GM12878 (cell line): ENCODE measurements around the gene CD14. TPM values are rescaled to one million over a fixed set of nuclear protein-coding genes. Genes with fewer than 3 reads are reported as not detected.
"Not testable (repeated sequence)": the region's sequence is repeated elsewhere in the genome, so short reads cannot be mapped to it uniquely, and the experiment has no call there.

ENCODE experiments used
- ATAC-seq: fragments of 200-7000 bp; cut with Tn5 transposase; 3 replicates; pipeline ENCODE4 v1.9.1; 2020; ENCODE audit warnings: mild to moderate bottlenecking, moderate library complexity
- BruUV-seq: library from RNA; stranded (reverse); fragments of 400-500 nt; replicated peaks from 2 replicates; lab custom pipeline; 2021; lab: Mats Ljungman, UMichigan
- CTCF ChIA-PET: fragments of 300-600 bp; sonication (Branson Sonifier 250); formaldehyde crosslinking; extraction: SDS; loops from one replicate; lab custom pipeline; 2021; ENCODE audit warnings: inconsistent platforms; lab: Yijun Ruan, JAX
- POLR2A ChIA-PET: fragments of 350-600 bp; formaldehyde crosslinking; extraction: SDS; loops from one replicate; lab custom pipeline; 2021; ENCODE audit warnings: inconsistent platforms; lab: Charles Lee
- RAD21 ChIA-PET: fragments of 300-600 bp; sonication (Branson Sonifier 250); formaldehyde crosslinking; loops from one replicate; lab custom pipeline; 2023; ENCODE audit warnings: antibody characterized with exemption; ENCODE audit not compliant: unreplicated experiment; lab: Charles Lee
- SMC1A ChIA-PET: fragments of 300-600 bp; sonication (Branson Sonifier 250); formaldehyde crosslinking; loops from one replicate; lab custom pipeline; 2023; ENCODE audit not compliant: unreplicated experiment, uncharacterized antibody; lab: Charles Lee
- DNase-seq: peaks from one replicate; pipeline ENCODE4 v3.0.0-alpha.2; 2011; ENCODE audit warnings: low read depth, low spot score
- FAIRE-seq: peaks from 3 replicates; lab custom pipeline; 2011; peaks lifted over from hg19 to GRCh38; lab: Jason Lieb, UNC
- H2AFZ ChIP-seq: 2 replicates; pipeline ENCODE4 v1.6.0; 2011; ENCODE audit warnings: low read depth, low read length, control low read depth; ENCODE audit not compliant: control insufficient read depth
- H3K27ac ChIP-seq: 2 replicates; pipeline ENCODE4 v1.5.1; 2011; ENCODE audit warnings: control low read depth; ENCODE audit not compliant: control insufficient read depth, insufficient read depth
- H3K27me3 ChIP-seq, 2 experiments: replicated peaks in 1 of 2; 2 replicates each; pipeline versions ENCODE4 v1.6.0 to v1.6.1; 2011; ENCODE audit warnings: low read length in 1 of 2; ENCODE audit not compliant: control insufficient read depth in 2 of 2, insufficient read depth in 2 of 2
- H3K36me3 ChIP-seq, 2 experiments: 2 replicates each; pipeline ENCODE4 v1.5.1; 2011; ENCODE audit warnings: low read length in 1 of 2; ENCODE audit not compliant: control insufficient read depth in 2 of 2, insufficient read depth in 2 of 2
- H3K4me1 ChIP-seq: 2 replicates; pipeline ENCODE4 v1.6.1; 2011; ENCODE audit warnings: mild to moderate bottlenecking, low read length, moderate library complexity, mixed read lengths; ENCODE audit not compliant: control insufficient read depth, insufficient read depth
- H3K4me2 ChIP-seq: 2 replicates; pipeline ENCODE4 v1.6.0; 2011; ENCODE audit warnings: control low read depth; ENCODE audit not compliant: control insufficient read depth, insufficient read depth
- H3K4me3 ChIP-seq: fragments of 200-600 bp; sonication (generic); 2 replicates; pipeline ENCODE4 v1.5.1; 2016
- H3K79me2 ChIP-seq: 2 replicates; pipeline ENCODE4 v1.6.0; 2011; ENCODE audit warnings: low read length; ENCODE audit not compliant: control insufficient read depth, insufficient read depth
- H3K9ac ChIP-seq: 2 replicates; pipeline ENCODE4 v1.8.0; 2011; ENCODE audit warnings: low read length, control low read depth, mixed read lengths; ENCODE audit not compliant: control insufficient read depth, insufficient read depth
- H3K9me3 ChIP-seq: replicated peaks from 3 replicates; pipeline ENCODE4 v1.5.1; 2011; ENCODE audit warnings: mild to moderate bottlenecking, low read length; ENCODE audit not compliant: control insufficient read depth, insufficient read depth
- H4K20me1 ChIP-seq: 2 replicates; pipeline ENCODE4 v1.6.0; 2011; ENCODE audit not compliant: control insufficient read depth, insufficient read depth
- BHLHE40 ChIP-seq, 2 experiments: fragments of 450-650 bp in 1 of 2; IDR thresholded peaks; 2 replicates each; pipeline ENCODE4 v1.6.1; 2011 to 2017; ENCODE audit warnings: low read depth in 2 of 2, borderline replicate concordance in 1 of 2, improper control_type of control experiment in 1 of 2, low read length in 1 of 2, mild to moderate bottlenecking in 1 of 2
- CBFB ChIP-seq: IDR thresholded peaks from 2 replicates; pipeline ENCODE4 v1.6.1; 2016; ENCODE audit warnings: antibody characterized with exemption, low read depth
- DPF2 ChIP-seq: fragments of 450-650 bp; IDR thresholded peaks from 2 replicates; pipeline ENCODE4 v1.6.1; 2017; ENCODE audit warnings: mild to moderate bottlenecking
- GABPA ChIP-seq: IDR thresholded peaks from 2 replicates; pipeline ENCODE4 v1.6.1; 2014; ENCODE audit warnings: antibody characterized with exemption, low read depth, mild to moderate bottlenecking, inconsistent platforms
- KLF5 ChIP-seq: fragments of 450-650 bp; IDR thresholded peaks from 2 replicates; pipeline ENCODE4 v1.6.1; 2014; ENCODE audit warnings: mild to moderate bottlenecking; ENCODE audit not compliant: partially characterized antibody
- MAX ChIP-seq: IDR thresholded peaks from 2 replicates; pipeline ENCODE4 v1.6.1; 2012; ENCODE audit warnings: low read depth, low read length, improper control_type of control experiment
- MEF2A ChIP-seq: IDR thresholded peaks from 2 replicates; pipeline ENCODE4 v1.6.1; 2011; ENCODE audit warnings: low read depth, mild to moderate bottlenecking, low read length, moderate library complexity; ENCODE audit not compliant: insufficient read depth
- MTA3 ChIP-seq: IDR thresholded peaks from 2 replicates; pipeline ENCODE4 v1.6.1; 2012; ENCODE audit warnings: low read length, inconsistent platforms, borderline replicate concordance
- NFIC ChIP-seq: IDR thresholded peaks from 2 replicates; pipeline ENCODE4 v1.6.1; 2012; ENCODE audit warnings: low read depth, mild to moderate bottlenecking, inconsistent platforms, low read length, moderate library complexity
- POLR2AphosphoS5 ChIP-seq: IDR thresholded peaks from 2 replicates; pipeline ENCODE4 v1.6.1; 2011; ENCODE audit warnings: mild to moderate bottlenecking, low read length, inconsistent platforms
- STAT1 ChIP-seq: fragments of 450-650 bp; conservative IDR thresholded peaks from 2 replicates; pipeline ENCODE4 v1.6.1; 2014; ENCODE audit warnings: antibody characterized with exemption, mild to moderate bottlenecking
- TAF1 ChIP-seq: IDR thresholded peaks from 2 replicates; pipeline ENCODE4 v1.6.1; 2011; ENCODE audit warnings: mild to moderate bottlenecking, low read depth, low read length, borderline replicate concordance
- YY1 ChIP-seq: IDR thresholded peaks from 2 replicates; pipeline ENCODE4 v1.6.1; 2011; ENCODE audit warnings: low read depth, mild to moderate bottlenecking, low read length
- ZBED1 ChIP-seq: IDR thresholded peaks from 2 replicates; pipeline ENCODE4 v1.6.1; 2016; ENCODE audit warnings: borderline replicate concordance
- WGBS: methylation state at CpG from one replicate; pipeline ENCODE4 v1.1.6; 2016; ENCODE audit warnings: low lambda C conversion rate; ENCODE audit not compliant: insufficient replicate concordance, insufficient coverage; ENCODE audit errors: missing lambda C conversion rate; 5-methylcytosine and 5-hydroxymethylcytosine counted together
- in situ Hi-C: fragments of 300-500 bp; cut with MboI; formaldehyde crosslinking; loops from 9 replicates; pipeline ENCODE4 v1.14.3; 2018; ENCODE audit warnings: mixed read lengths
- intact Hi-C: fragments of 100-400 bp; cut with micrococcal nuclease; formaldehyde crosslinking; loops from one replicate; pipeline ENCODE4 v1.14.2; 2022; ENCODE audit not compliant: unreplicated experiment
- polyA plus RNA-seq, 11 experiments: library from polyadenylated mRNA; depleted of rRNA in 4 of 11; unstranded in 6 of 11; stranded (reverse) in 5 of 11; fragments of >200 nt; fragmentation: Nextera tagmentation in 4 of 11; fragmentation: Illumina TruSeq in 1 of 11; extraction: Ambion mirVana in 4 of 11; extraction: Trizol in 1 of 11; gene quantifications; 1 replicate in 1 of 11; 2 replicates in 10 of 11; pipeline versions ENCODE4 v1.2.1 to v1.2.3, GENCODE V29; 2011 to 2016; ENCODE audit warnings: inconsistent platforms in 2 of 11, missing spikeins in 2 of 11, low read depth in 1 of 11
- total RNA-seq, 4 experiments: library from RNA; depleted of rRNA in 3 of 4; stranded (reverse); fragments of >200 nt in 3 of 4; fragmentation: Illumina TruSeq in 1 of 4; extraction: Trizol in 1 of 4; gene quantifications; 2 replicates each; pipeline versions ENCODE4 v1.2.1 to v1.2.3, GENCODE V29; 2013 to 2021
- TF ChIP-seq, protein P1 (sequence below): IDR thresholded peaks from 2 replicates; pipeline ENCODE4 v1.6.1; 2012; ENCODE audit warnings: low read length, inconsistent platforms

Gene CD14
- total and polyA plus RNA-seq, 10 of the 15 experiments (the other 5 are each of a cell fraction or from before 2014, with no cell fraction given) = 0.09 to 0.72 (median 0.18) TPM; not detected in 5

- in situ Hi-C loops = no loop called here
- Histone ChIP-seq H3K9me3 (peaks cover 1% of the 10 kb centered on the region; the same call in 1 of the 3 replicates), H3K27ac (no peak overlapping the region), H3K9ac (no peak overlapping the region), H3K27me3 (peaks cover 3% of the 10 kb centered on the region in 2 experiments; a peak in 1 of 4 replicates), H3K4me1 (peaks cover 10% of the 10 kb centered on the region), H3K36me3 (no peaks in the 10 kb centered on the region), H3K79me2 (no peaks in the 10 kb centered on the region), H3K4me3 (no peak overlapping the region), H3K4me2 (no peak overlapping the region), H2AFZ (no peak overlapping the region), H4K20me1 (no peaks in the 10 kb centered on the region)
- 91% methylated on average over 5 of the region's 6 CpGs for WGBS
- ChIA-PET RAD21 (no interaction called here), SMC1A (interaction anchor here (1.5 kb wide), 1 partner anchor 37 kb away, joined by 3 read pairs; the partner anchor contains the start of gene WDR55), POLR2A (no interaction called here), CTCF (no interaction called here)
- TF ChIP-seq NFIC (no peak), STAT1 (no peak), KLF5 (no peak), TAF1 (no peak), BHLHE40 (IDR thresholded peaks at IDR 0.05; ENCODE audit: borderline replicate concordance in 1 of 2, low read depth in 2 of 2, low read length in 1 of 2) (no peak), ZBED1 (no peak), YY1 (no peak), MTA3 (no peak), GABPA (no peak), MAX (no peak), POLR2AphosphoS5 (no peak), DPF2 (no peak), CBFB (no peak), MEF2A (no peak)
- TF ChIP-seq, protein P1, sequence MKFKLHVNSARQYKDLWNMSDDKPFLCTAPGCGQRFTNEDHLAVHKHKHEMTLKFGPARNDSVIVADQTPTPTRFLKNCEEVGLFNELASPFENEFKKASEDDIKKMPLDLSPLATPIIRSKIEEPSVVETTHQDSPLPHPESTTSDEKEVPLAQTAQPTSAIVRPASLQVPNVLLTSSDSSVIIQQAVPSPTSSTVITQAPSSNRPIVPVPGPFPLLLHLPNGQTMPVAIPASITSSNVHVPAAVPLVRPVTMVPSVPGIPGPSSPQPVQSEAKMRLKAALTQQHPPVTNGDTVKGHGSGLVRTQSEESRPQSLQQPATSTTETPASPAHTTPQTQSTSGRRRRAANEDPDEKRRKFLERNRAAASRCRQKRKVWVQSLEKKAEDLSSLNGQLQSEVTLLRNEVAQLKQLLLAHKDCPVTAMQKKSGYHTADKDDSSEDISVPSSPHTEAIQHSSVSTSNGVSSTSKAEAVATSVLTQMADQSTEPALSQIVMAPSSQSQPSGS = no peak
- BruUV-seq = no TSS peak
- ATAC-seq (no peak), DNase-seq (no peak), FAIRE-seq (no peak)
- intact Hi-C loops = no loop called here
These were observed 5.0 kb downstream of the CD14 start for GRCh38 chr5:140627972-140628371.

DNA sequence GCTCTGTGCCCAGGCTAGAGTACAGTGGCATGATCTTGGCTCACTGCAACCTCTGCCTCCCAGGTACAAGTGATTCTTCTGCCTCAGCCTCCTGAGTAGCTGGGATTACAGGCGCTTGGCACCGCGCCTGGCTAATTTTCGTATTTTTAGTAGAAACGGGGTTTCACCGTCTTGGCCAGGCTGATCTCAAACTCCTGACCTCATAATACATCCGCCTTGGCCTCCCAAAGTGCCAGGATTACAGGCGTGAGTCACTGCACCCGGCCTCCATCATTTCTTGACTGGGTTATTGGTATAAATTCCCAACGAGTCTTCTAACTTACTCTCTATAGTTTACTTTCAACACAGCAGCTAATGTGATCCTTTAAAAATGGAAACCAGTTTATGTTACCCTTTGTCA is 8.1 kb downstream of the CD14 start:
- in situ Hi-C loops, SMC1A ChIA-PET, ATAC-seq, H3K9me3 ChIP-seq, POLR2A ChIA-PET, H2AFZ ChIP-seq, H3K9ac ChIP-seq, BruUV-seq, H3K4me2 ChIP-seq, H3K4me1 ChIP-seq, FAIRE-seq, H3K27ac ChIP-seq, H3K27me3 ChIP-seq, DNase-seq, H4K20me1 ChIP-seq, H3K79me2 ChIP-seq, CTCF ChIA-PET, H3K4me3 ChIP-seq, intact Hi-C loops, H3K36me3 ChIP-seq, RAD21 ChIA-PET: not testable (repeated sequence)
- WGBS = 64% methylated on average over 10 of the region's 10 CpGs
